Kidney epithelial cell (primary cell): Measurements from ENCODE around the gene TMEM52B. TPM values are rescaled to one million over a fixed set of nuclear protein-coding genes. Genes with fewer than 3 reads are reported as not detected.
A peak's percentile ranks its signal among the peaks of the same experiment; 100 is the strongest.
"Not testable (repeated sequence)": the region's sequence is repeated elsewhere in the genome, so short reads cannot be mapped to it uniquely, and the experiment has no call there.

Experiments used
- DNase-seq: peaks from one replicate; pipeline ENCODE4 v3.0.0-alpha.2; 2010; ENCODE audit warnings: low read depth
- H3K27me3 ChIP-seq: 2 replicates; pipeline ENCODE4 v1.6.0; 2011; ENCODE audit warnings: low read length; ENCODE audit not compliant: control insufficient read depth, insufficient read depth
- H3K36me3 ChIP-seq: 2 replicates; pipeline ENCODE4 v1.5.1; 2011; ENCODE audit warnings: low read length; ENCODE audit not compliant: control insufficient read depth, insufficient read depth
- H3K4me3 ChIP-seq: 2 replicates; pipeline ENCODE4 v1.5.1; 2011; ENCODE audit warnings: low read depth, mild to moderate bottlenecking, control low read depth, low read length
- total RNA-seq: library from RNA; depleted of rRNA; stranded (reverse); fragments of >200 nt; gene quantifications from 2 replicates; pipeline ENCODE4 v1.2.3, GENCODE V29; 2015
- TF ChIP-seq, protein P1 (sequence below): IDR thresholded peaks from 2 replicates; pipeline ENCODE4 v1.5.1; 2011; ENCODE audit warnings: mild to moderate bottlenecking, moderate library complexity, low read length, control low read depth, inconsistent platforms; ENCODE audit not compliant: insufficient read depth, poor library complexity, severe bottlenecking

TMEM52B gene
- total RNA-seq, 1 donor from 2014 or later = not detected

DNA sequence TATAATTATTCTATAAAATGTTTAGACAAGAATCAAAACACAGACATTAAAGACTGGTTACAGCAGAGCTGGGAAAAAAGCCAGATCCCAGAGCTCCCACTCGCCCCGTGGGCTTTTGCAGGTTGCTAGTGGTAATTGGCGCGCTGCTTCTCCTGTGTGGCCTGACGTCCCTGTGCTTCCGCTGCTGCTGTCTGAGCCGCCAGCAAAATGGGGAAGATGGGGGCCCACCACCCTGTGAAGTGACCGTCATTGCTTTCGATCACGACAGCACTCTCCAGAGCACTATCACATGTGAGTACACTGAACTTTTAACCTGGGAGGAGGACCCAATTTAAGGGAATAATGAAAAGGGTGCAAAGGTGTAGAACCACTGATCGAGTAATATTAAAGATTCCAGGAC is 7.5 kb downstream of the TMEM52B start:
- no peak for DNase-seq
- no peaks in the 10 kb centered on the region for H3K36me3 ChIP-seq
- no peaks in the 10 kb centered on the region for H3K27me3 ChIP-seq
- H3K4me3 ChIP-seq = no peak overlapping the region
- TF ChIP-seq, protein P1, sequence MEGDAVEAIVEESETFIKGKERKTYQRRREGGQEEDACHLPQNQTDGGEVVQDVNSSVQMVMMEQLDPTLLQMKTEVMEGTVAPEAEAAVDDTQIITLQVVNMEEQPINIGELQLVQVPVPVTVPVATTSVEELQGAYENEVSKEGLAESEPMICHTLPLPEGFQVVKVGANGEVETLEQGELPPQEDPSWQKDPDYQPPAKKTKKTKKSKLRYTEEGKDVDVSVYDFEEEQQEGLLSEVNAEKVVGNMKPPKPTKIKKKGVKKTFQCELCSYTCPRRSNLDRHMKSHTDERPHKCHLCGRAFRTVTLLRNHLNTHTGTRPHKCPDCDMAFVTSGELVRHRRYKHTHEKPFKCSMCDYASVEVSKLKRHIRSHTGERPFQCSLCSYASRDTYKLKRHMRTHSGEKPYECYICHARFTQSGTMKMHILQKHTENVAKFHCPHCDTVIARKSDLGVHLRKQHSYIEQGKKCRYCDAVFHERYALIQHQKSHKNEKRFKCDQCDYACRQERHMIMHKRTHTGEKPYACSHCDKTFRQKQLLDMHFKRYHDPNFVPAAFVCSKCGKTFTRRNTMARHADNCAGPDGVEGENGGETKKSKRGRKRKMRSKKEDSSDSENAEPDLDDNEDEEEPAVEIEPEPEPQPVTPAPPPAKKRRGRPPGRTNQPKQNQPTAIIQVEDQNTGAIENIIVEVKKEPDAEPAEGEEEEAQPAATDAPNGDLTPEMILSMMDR = no peak

DNA sequence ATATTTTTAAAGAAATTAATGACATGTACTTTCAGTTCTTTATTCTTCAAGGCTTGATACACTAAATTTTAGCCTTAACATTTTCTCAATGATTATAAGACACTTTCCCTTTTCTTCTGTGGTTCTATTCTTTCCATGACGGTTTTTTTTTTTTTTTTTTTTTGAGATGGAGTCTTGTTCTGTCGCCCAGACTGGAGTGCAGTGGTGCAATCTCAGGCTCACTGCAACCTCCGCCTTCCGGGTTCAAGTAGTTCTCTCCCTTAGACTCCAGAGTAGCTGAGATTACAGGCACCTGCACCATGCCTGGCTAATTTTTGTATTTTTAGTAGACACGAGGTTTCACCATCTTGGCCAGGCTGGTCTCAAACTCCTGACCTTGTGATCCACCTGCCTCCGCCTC is 8.1 kb downstream of the TMEM52B start:
- not testable (repeated sequence) for H3K27me3 ChIP-seq, H3K36me3 ChIP-seq, DNase-seq, H3K4me3 ChIP-seq

DNA sequence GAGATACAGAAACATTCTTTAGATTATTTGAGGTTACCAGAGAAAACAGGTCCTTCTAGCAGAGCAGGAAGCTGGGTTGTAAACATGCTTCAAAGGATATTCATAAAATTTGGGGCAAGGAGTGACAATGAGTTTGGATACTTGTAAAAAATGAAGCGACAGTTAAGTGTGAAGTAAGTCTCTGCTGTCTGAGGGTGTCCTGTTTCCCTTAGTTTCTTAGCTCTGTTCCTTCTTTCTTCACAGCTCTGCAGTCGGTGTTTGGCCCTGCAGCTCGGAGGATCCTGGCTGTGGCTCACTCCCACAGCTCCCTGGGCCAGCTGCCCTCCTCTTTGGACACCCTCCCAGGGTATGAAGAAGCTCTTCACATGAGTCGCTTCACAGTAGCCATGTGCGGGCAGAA is 10.8 kb downstream of the TMEM52B start:
- TF ChIP-seq, protein P1 = no peak
- no peak for DNase-seq
- no peaks in the 10 kb centered on the region for H3K36me3 ChIP-seq

DNA sequence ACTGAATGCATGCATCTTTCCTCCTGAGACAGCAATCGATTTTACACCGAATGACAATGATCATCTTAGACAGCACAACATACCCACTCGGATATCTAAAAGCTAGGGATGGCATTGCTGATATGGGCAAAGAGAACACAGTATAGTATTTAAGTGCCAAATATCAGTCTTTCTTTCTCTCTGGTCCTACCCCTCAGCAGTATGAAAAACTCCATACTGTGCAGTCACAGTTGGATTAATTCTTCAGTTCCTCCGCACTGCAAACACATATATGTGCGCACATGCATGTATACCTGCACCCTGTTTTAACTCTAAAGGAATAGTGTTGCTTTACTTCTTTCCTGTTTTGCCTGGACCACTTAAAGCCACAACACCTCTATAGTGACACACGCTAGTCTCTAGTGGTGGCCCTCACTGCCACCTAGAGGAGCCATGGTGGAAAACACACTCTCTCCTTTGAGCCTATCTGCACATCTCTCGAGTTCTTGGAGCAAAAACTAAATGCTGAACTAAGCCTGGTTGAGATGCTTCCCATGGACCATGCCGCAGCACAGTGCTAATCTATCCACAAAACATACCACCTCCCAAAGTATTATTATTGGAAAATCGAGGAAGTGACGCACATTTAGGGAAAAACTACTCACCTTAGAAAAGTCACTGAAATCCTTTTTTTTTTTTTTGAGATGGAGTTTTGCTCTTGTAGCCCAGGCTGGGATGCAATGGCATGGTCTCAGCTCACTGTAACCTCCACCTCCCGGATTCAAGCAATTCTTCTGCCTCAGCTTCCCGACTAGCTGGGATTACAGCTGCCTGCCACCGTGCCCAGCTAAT is 11.9 kb downstream of the TMEM52B start:
- TF ChIP-seq, protein P1 = peak; percentile 85

More for the DNA sequence above, 10.8 kb downstream of the TMEM52B start:
- Histone ChIP-seq H3K4me3 (no peak overlapping the region), H3K27me3 (no peaks in the 10 kb centered on the region)

DNA sequence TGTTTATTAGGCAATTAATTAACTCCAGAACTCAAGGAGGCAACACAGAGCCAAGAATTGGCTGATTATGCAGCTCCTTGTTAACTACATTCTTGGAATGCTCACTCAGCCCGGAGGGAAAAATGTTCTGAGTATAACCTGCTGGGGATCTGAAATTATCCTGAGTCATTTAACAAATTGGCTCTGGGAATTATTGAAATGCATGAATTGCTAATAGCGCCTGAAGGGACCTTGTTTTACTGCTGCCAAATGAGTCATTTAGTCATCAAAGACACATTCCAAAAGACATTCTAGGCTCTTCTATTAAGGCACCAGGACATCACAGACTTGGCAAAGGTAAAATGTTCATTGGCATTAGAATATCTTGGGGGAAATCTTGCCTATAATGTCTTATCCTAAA is 13.0 kb downstream of the TMEM52B start:
- no peaks in the 10 kb centered on the region for H3K27me3 ChIP-seq
- no peak overlapping the region for H3K4me3 ChIP-seq
- TF ChIP-seq, protein P1 = no peak
- no peaks in the 10 kb centered on the region for H3K36me3 ChIP-seq
- no peak for DNase-seq

More for the DNA sequence above, 11.9 kb downstream of the TMEM52B start:
- Histone ChIP-seq H3K36me3 (no peaks in the 10 kb centered on the region), H3K27me3 (no peaks in the 10 kb centered on the region), H3K4me3 (no peak overlapping the region)
- no peak for DNase-seq

DNA sequence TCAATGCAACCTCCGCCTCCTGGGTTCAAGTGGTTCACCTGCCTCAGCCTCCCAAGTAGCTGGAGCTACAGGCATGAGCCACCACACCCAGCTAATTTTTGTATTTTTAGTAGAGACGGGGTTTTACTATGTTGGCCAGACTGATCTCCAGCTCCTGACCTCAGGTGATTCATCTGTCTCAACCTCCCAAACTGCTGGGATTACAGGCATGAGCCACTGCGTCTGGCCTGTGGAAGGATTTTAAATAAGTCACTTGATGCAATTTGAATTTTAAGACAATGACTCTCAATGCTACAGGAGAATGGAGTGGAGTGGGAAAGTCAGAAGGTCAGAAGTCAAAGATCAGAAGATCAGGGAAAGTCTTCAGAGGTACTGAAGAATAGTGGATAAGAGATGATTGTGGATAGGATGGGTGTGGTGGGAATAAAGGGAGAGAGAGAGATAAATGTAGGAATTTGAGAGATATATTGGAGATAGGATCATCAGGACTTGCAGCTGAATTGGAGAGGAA is 15.4 kb downstream of the TMEM52B start:
- H3K36me3 ChIP-seq = no peaks in the 10 kb centered on the region
- H3K4me3 ChIP-seq = no peak overlapping the region
- TF ChIP-seq, protein P1 = no peak
- no peaks in the 10 kb centered on the region for H3K27me3 ChIP-seq
- no peak for DNase-seq
